Activated naive CD4-positive, alpha-beta T cell treated with anti-CD3 and anti-CD28 coated beads, Interleukin-2, amount 50 U/mL, for 16 hours (primary cell): Measurements from ENCODE around the gene PITRM1.

Experiments
- DNase-seq: peaks from one replicate; pipeline ENCODE4 v3.0.0-alpha.2; 2020

Gene PITRM1

GRCh38 chr10:3166496-3167290 is 5.9 kb downstream of the PITRM1 start:
- no peak for DNase-seq

GRCh38 chr10:3165196-3165595 is 7.4 kb downstream of the PITRM1 start:
- no peak for DNase-seq

GRCh38 chr10:3163879-3164278 is 8.7 kb downstream of the PITRM1 start:
- DNase-seq = no peak

- no peak for DNase-seq
Measured at GRCh38 chr10:3162533-3162932, 10.0 kb downstream of the PITRM1 start.

- no peak for DNase-seq
Measured at GRCh38 chr10:3159152-3159551, 13.4 kb downstream of the PITRM1 start.

- no peak for DNase-seq
Measured at GRCh38 chr10:3154666-3155065, 17.9 kb downstream of the PITRM1 start.

GRCh38 chr10:3152566-3152935 is 20.0 kb downstream of the PITRM1 start:
- no peak for DNase-seq

DNA sequence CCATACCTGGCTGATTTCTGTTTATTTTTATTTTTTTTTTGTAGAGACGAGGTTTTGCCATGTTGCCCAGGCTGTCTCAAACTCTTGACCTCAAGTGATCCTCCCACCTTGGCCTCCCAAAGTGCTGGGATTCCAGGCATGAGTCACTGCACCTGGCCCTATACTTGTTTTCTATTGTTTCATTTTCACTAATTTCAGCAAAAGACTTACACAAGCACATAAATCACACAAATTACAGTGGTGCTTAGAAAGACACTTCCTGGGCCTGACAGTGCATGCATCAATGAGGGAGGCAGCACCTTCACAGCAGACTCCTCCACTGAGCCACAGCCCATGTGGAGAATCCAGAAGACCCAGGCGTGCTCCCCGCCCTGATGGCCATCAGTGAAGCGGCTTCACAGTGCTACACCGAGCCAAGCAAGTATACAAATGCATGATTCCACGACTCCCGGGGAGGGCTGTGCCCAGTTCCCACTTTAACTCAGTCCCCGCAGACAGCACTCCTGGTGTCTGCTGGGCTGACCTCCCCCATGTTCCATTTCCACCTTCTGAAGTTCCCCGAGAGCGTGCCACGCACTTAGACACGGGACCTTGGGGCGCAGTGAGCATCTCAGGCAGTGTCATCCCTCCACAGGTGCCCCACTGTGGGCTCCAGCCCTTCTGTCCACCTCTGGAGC is 20.6 kb downstream of the PITRM1 start:
- DNase-seq = no peak

DNA sequence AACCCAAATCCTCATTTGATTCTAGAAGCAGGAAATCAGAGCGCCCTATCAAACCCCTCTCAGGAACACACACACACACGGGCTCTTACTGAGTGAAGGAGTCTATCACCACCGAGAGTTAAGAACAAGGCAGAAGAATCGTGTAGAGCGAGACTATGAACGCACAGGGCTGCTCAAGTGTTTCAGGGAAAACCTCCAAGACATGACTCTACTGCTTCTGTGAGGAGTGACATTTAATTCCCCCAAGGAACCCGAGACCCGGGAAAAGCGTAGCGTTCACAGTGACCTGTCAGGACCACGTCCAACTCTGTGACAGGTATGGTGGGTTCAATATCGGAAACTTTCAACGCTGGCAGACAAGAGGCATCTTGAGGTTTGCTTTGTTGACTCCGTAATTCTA is 21.6 kb downstream of the PITRM1 start:
- DNase-seq = no peak

GRCh38 chr10:3150366-3150765 is 22.2 kb downstream of the PITRM1 start:
- DNase-seq = no peak

DNA sequence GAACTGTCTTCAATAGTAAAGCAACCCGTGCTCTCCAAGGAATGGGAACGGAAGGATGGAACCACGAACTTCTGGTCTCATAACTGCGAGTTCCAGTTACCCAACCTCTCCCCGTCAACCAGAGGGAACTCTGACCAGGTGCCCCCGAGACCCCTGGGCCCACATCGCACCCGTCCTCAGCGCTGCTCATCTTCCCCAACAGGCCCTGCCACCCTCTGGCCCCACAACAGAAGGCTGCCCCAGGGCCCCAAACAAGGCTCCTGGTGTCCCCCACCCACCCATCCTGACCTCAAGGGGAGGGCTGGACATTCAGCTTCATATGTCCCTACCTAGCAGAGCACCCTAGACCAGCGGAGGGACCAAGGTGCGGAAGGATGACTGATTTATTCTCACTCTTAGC is 22.7 kb downstream of the PITRM1 start:
- no peak for DNase-seq

DNA sequence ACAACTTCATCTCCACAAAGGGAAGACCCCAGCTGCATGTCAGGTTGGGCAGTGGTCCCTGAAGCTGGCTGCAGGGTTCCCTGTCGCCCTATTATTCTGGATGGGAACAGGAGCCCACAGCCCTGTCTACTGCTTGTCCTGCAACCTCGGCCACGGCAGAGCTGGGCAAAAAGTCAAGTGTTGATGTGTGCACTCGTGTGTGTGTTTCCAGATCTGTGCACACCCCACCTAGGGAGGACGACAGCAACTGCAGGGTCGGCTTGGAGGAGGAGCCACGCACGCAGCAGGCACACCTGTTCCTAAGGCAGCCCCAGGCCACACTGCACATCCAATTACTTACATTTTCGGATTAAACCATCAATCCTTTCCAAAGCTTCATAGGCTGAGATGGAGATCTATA is 23.6 kb downstream of the PITRM1 start:
- no peak for DNase-seq

- no peak for DNase-seq
Measured at GRCh38 chr10:3148041-3148440, 24.5 kb downstream of the PITRM1 start.

- DNase-seq = no peak
Measured at GRCh38 chr10:3147117-3147820, 25.3 kb downstream of the PITRM1 start.

- no peak for DNase-seq
Measured at GRCh38 chr10:3146289-3146688, 26.3 kb downstream of the PITRM1 start.

- no peak for DNase-seq
Measured at GRCh38 chr10:3145366-3145765, 27.2 kb downstream of the PITRM1 start.

DNA sequence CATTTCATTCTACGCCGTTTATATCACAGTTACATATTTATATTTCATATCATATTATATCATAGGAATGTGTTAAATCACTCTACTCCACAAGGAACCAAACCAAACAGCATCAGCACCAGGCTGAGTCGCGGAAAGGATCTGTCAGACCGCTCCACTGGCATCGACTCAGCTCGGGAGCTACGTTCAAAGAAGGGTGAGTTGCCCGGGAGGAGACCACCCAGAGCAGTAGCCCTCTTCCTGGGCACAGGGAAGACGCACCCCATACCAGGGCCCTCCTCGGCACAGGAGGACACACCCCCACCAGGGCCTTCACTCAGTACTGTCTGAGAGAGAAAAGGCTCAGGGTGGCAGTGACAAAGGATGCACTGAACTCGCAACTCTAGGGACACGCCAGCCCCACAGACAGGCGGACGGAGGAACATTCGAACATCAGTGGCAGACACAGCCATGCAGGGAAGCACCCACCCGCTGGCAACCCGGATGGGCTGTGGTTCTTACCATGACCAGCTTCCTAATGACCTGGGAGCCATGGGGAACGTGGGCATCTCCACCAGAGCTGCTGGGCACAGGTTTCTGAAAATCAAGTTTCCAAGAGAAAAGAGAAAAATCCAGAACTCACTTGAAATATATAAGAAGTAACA is 28.7 kb downstream of the PITRM1 start:
- no peak for DNase-seq

DNA sequence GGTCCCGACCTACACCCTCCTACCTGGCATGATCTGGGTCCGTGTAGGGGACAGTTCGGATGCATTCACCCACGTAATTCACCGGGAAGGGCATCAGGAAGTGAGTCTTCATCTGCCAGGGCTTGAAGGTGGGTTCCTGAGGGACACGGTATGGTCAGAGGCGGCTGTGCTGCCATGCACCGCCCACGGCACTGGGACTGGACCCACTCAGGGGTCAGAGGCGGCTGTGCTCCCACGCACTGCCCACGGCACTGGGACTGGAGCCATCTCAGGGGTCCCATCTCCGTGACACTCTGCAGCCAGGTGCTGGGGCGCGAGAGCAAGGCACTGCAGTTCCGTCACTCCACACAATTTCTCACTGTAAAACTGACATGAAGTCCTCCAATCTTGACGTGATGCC is 29.2 kb downstream of the PITRM1 start:
- DNase-seq = no peak

- no peak for DNase-seq
Measured at GRCh38 chr10:3142146-3142875, 30.3 kb downstream of the PITRM1 start.

GRCh38 chr10:3141351-3142005 is 31.1 kb downstream of the PITRM1 start:
- DNase-seq = no peak

DNA sequence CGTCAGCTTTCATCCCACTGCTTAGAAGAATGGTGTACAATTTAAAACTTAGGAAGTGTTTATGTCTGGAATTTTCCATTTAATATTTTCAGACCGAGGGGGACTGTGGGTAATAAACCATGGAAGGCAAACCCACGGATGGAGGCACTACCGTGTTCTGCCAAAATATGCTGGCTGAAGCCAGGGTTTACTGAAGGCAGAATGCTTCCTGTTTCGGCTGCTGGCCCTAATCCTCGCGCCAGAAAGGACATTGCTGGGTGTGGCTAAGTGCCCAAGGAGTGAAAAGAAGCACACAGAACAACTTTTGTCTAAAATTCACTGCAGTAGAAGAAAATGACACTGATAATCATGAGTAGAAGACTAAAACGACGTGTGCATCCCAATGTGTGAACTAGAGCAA is 32.3 kb downstream of the PITRM1 start:
- no peak for DNase-seq

GRCh38 chr10:3139216-3139910 is 33.2 kb downstream of the PITRM1 start:
- DNase-seq = no peak
